HepG2 (cell line): ENCODE data around the gene RRM2. TPM values are rescaled to one million over a fixed set of nuclear protein-coding genes. Genes with fewer than 3 reads are reported as not detected.

ENCODE experiments used
- CEBPG ChIP-seq: IDR thresholded peaks from 2 replicates; pipeline ENCODE4 v1.6.1; 2016
- HBP1 ChIP-seq: IDR thresholded peaks from 2 replicates; pipeline ENCODE4 v1.6.1; 2016; ENCODE audit warnings: low read depth, control low read depth
- HOMEZ ChIP-seq: IDR thresholded peaks from 2 replicates; pipeline ENCODE4 v1.6.1; 2016; ENCODE audit warnings: low read depth
- IKZF4 ChIP-seq: sonication (generic); formaldehyde crosslinking; IDR thresholded peaks from 2 replicates; pipeline ENCODE4 v1.5.1; 2020; ENCODE audit warnings: borderline replicate concordance, mild to moderate bottlenecking, low read depth, missing genetic modification reagents; ENCODE audit errors: not compliant biosample characterization
- NFE2L1 ChIP-seq: sonication (generic); formaldehyde crosslinking; IDR thresholded peaks from 2 replicates; pipeline ENCODE4 v1.4.0; 2020; ENCODE audit warnings: missing genetic modification reagents, mild to moderate bottlenecking, borderline replicate concordance
- PBX2 ChIP-seq: IDR thresholded peaks from 2 replicates; pipeline ENCODE4 v1.6.1; 2016; ENCODE audit warnings: control low read depth
- PRPF4 ChIP-seq: fragments of 200-400 bp; formaldehyde crosslinking; IDR thresholded peaks from 2 replicates; pipeline ENCODE4 v1.6.1; 2016; ENCODE audit warnings: low read length, low read depth; ENCODE audit not compliant: poor library complexity, severe bottlenecking
- TARDBP ChIP-seq: sonication (generic); formaldehyde crosslinking; IDR thresholded peaks from 2 replicates; pipeline ENCODE4 v1.8.0; 2022; ENCODE audit warnings: mild to moderate bottlenecking, missing genetic modification reagents
- ZNF329 ChIP-seq: sonication (generic); formaldehyde crosslinking; IDR thresholded peaks from 2 replicates; pipeline ENCODE4 v1.9.0; 2021; ENCODE audit warnings: low read depth, mild to moderate bottlenecking, missing genetic modification reagents
- ZNF605 ChIP-seq: sonication (generic); formaldehyde crosslinking; IDR thresholded peaks from 2 replicates; pipeline ENCODE4 v1.8.0; 2022; ENCODE audit warnings: mild to moderate bottlenecking, missing genetic modification reagents
- ZNF841 ChIP-seq: sonication (generic); formaldehyde crosslinking; IDR thresholded peaks from 2 replicates; pipeline ENCODE4 v1.8.1; 2023; ENCODE audit warnings: missing genetic modification reagents, borderline replicate concordance
- polyA plus RNA-seq, 8 experiments: library from polyadenylated mRNA; depleted of rRNA in 3 of 8; stranded (reverse) in 7 of 8; unstranded in 1 of 8; fragments of >200 nt; fragmentation: Illumina TruSeq in 4 of 8; extraction: Trizol in 4 of 8; gene quantifications; 2 replicates each; pipeline versions ENCODE4 v1.2.1 to v1.2.3, GENCODE V29; 2011 to 2016; ENCODE audit warnings: low read depth in 4 of 8, missing spikeins in 1 of 8, mixed read lengths in 1 of 8; ENCODE audit not compliant: insufficient read depth in 1 of 8
- total RNA-seq, 5 experiments: library from RNA; depleted of rRNA; stranded (reverse); fragments of >200 nt; fragmentation: Illumina TruSeq; extraction: Trizol; gene quantifications; 2 replicates each; pipeline ENCODE4 v1.2.3, GENCODE V29; 2016; ENCODE audit warnings: low read depth in 1 of 5
- TF ChIP-seq, protein P1 (sequence below): sonication (generic); formaldehyde crosslinking; conservative IDR thresholded peaks from 2 replicates; pipeline ENCODE4 v1.4.0; 2020; ENCODE audit warnings: missing genetic modification reagents
- TF ChIP-seq, protein P2 (sequence below): sonication (generic); formaldehyde crosslinking; IDR thresholded peaks from 2 replicates; pipeline ENCODE4 v1.4.0; 2020; ENCODE audit warnings: missing genetic modification reagents, borderline replicate concordance
- TF ChIP-seq, protein P3 (sequence below): IDR thresholded peaks from 2 replicates; pipeline ENCODE4 v1.6.1; 2016; ENCODE audit warnings: missing compliant biosample characterization, missing genetic modification reagents, borderline replicate concordance
- TF ChIP-seq, protein P4 (sequence below): sonication (generic); formaldehyde crosslinking; IDR thresholded peaks from 2 replicates; pipeline ENCODE4 v1.5.1; 2020; ENCODE audit warnings: missing genetic modification reagents, mild to moderate bottlenecking, borderline replicate concordance

Gene RRM2
- total and polyA plus RNA-seq, 2 of the 13 experiments (the other 11 are each of a cell fraction or from before 2014, with no cell fraction given) = 31.3 to 150 TPM

GRCh38 chr2:10120158-10120876, 2.2 kb upstream of the RRM2 start (continued):
- peak; percentile 62; the same call in 1 of the 2 replicates for TF ChIP-seq HBP1 (CRISPR knock-in tag)
- TF ChIP-seq, protein P1, sequence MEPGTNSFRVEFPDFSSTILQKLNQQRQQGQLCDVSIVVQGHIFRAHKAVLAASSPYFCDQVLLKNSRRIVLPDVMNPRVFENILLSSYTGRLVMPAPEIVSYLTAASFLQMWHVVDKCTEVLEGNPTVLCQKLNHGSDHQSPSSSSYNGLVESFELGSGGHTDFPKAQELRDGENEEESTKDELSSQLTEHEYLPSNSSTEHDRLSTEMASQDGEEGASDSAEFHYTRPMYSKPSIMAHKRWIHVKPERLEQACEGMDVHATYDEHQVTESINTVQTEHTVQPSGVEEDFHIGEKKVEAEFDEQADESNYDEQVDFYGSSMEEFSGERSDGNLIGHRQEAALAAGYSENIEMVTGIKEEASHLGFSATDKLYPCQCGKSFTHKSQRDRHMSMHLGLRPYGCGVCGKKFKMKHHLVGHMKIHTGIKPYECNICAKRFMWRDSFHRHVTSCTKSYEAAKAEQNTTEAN = peak; percentile 74; the same call in 1 of the 2 replicates
- TF ChIP-seq CEBPG (CRISPR knock-in tag) = 0 out of 2 replicates have a peak, but pooled peaks have one; percentile 36
- TF ChIP-seq, protein P2, sequence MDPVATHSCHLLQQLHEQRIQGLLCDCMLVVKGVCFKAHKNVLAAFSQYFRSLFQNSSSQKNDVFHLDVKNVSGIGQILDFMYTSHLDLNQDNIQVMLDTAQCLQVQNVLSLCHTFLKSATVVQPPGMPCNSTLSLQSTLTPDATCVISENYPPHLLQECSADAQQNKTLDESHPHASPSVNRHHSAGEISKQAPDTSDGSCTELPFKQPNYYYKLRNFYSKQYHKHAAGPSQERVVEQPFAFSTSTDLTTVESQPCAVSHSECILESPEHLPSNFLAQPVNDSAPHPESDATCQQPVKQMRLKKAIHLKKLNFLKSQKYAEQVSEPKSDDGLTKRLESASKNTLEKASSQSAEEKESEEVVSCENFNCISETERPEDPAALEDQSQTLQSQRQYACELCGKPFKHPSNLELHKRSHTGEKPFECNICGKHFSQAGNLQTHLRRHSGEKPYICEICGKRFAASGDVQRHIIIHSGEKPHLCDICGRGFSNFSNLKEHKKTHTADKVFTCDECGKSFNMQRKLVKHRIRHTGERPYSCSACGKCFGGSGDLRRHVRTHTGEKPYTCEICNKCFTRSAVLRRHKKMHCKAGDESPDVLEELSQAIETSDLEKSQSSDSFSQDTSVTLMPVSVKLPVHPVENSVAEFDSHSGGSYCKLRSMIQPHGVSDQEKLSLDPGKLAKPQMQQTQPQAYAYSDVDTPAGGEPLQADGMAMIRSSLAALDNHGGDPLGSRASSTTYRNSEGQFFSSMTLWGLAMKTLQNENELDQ (CRISPR knock-in tag) = no peak
- peak; percentile 47 for TF ChIP-seq HOMEZ (CRISPR knock-in tag)
- peak; percentile 93 for TF ChIP-seq TARDBP (CRISPR knock-in tag)
- peak; percentile 72; the same call in 1 of the 2 replicates for TF ChIP-seq ZNF841 (CRISPR knock-in tag)
- TF ChIP-seq PBX2 = no peak
- TF ChIP-seq, protein P3, sequence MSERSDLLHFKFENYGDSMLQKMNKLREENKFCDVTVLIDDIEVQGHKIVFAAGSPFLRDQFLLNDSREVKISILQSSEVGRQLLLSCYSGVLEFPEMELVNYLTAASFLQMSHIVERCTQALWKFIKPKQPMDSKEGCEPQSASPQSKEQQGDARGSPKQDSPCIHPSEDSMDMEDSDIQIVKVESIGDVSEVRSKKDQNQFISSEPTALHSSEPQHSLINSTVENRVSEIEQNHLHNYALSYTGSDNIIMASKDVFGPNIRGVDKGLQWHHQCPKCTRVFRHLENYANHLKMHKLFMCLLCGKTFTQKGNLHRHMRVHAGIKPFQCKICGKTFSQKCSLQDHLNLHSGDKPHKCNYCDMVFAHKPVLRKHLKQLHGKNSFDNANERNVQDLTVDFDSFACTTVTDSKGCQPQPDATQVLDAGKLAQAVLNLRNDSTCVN (CRISPR knock-in tag) = no peak
- no peak for TF ChIP-seq PRPF4
- TF ChIP-seq NFE2L1 (CRISPR knock-in tag) = peak; percentile 95
- TF ChIP-seq, protein P4, sequence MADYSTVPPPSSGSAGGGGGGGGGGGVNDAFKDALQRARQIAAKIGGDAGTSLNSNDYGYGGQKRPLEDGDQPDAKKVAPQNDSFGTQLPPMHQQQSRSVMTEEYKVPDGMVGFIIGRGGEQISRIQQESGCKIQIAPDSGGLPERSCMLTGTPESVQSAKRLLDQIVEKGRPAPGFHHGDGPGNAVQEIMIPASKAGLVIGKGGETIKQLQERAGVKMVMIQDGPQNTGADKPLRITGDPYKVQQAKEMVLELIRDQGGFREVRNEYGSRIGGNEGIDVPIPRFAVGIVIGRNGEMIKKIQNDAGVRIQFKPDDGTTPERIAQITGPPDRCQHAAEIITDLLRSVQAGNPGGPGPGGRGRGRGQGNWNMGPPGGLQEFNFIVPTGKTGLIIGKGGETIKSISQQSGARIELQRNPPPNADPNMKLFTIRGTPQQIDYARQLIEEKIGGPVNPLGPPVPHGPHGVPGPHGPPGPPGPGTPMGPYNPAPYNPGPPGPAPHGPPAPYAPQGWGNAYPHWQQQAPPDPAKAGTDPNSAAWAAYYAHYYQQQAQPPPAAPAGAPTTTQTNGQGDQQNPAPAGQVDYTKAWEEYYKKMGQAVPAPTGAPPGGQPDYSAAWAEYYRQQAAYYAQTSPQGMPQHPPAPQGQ = peak; percentile 35; the same call in 1 of the 2 replicates
- peak; percentile 94 for TF ChIP-seq ZNF605
- peak; percentile 42 for TF ChIP-seq IKZF4 (CRISPR knock-in tag)
- TF ChIP-seq ZNF329 = peak; percentile 82; the same call in 1 of the 2 replicates
